ENCODE measurements around the gene STPG3.

Gene STPG3

GRCh38 chr9:137273095-137273490, 22.0 kb downstream of the STPG3 start:
- H3K4me3 Mint-ChIP-seq: no peak overlapping the region
- no peak overlapping the region for H3K27ac Mint-ChIP-seq
- H3K9me3 Mint-ChIP-seq: no peaks in the 10 kb centered on the region
- H3K36me3 Mint-ChIP-seq (ENCODE audit: low read depth): peaks cover 20% of the 10 kb centered on the region
- H3K27me3 Mint-ChIP-seq: no peaks in the 10 kb centered on the region
- H3K4me1 Mint-ChIP-seq (ENCODE audit: low read depth): peaks cover 20% of the 10 kb centered on the region

- H3K9me3 Mint-ChIP-seq: no peaks in the 10 kb centered on the region
- H3K4me3 Mint-ChIP-seq: no peak overlapping the region
- H3K36me3 Mint-ChIP-seq (ENCODE audit: low read depth): peaks cover 16% of the 10 kb centered on the region
- H3K27ac Mint-ChIP-seq: no peak overlapping the region
- no peaks in the 10 kb centered on the region for H3K27me3 Mint-ChIP-seq
- peaks cover 17% of the 10 kb centered on the region for H3K4me1 Mint-ChIP-seq (ENCODE audit: low read depth)
Measured at GRCh38 chr9:137273611-137274320, 22.7 kb downstream of the STPG3 start.

- Mint-ChIP-seq H3K4me3 (peak overlapping the region; percentile 1), H3K36me3 (ENCODE audit: low read depth) (peaks cover 11% of the 10 kb centered on the region), H3K9me3 (no peaks in the 10 kb centered on the region), H3K4me1 (ENCODE audit: low read depth) (peaks cover 16% of the 10 kb centered on the region), H3K27me3 (no peaks in the 10 kb centered on the region), H3K27ac (no peak overlapping the region)
Measured at GRCh38 chr9:137275203-137275587, 24.1 kb downstream of the STPG3 start.

- no peaks in the 10 kb centered on the region for H3K9me3 Mint-ChIP-seq
- peaks cover 11% of the 10 kb centered on the region for H3K36me3 Mint-ChIP-seq (ENCODE audit: low read depth)
- H3K27ac Mint-ChIP-seq: no peak overlapping the region
- peaks cover 16% of the 10 kb centered on the region for H3K4me1 Mint-ChIP-seq (ENCODE audit: low read depth)
- H3K27me3 Mint-ChIP-seq: no peaks in the 10 kb centered on the region
- H3K4me3 Mint-ChIP-seq: peak overlapping the region; percentile 1
Measured at GRCh38 chr9:137275588-137276472, 24.7 kb downstream of the STPG3 start.

GRCh38 chr9:137276473-137277328, 25.6 kb downstream of the STPG3 start:
- Mint-ChIP-seq H3K4me3 (peak overlapping the region; percentile 75), H3K9me3 (no peaks in the 10 kb centered on the region), H3K4me1 (ENCODE audit: low read depth) (peaks cover 8% of the 10 kb centered on the region), H3K27ac (peak overlapping the region; percentile 63), H3K36me3 (ENCODE audit: low read depth) (peaks cover 4% of the 10 kb centered on the region), H3K27me3 (no peaks in the 10 kb centered on the region)

- Mint-ChIP-seq H3K27me3 (no peaks in the 10 kb centered on the region), H3K27ac (peak within 1 kb of the TSS; percentile 63), H3K36me3 (ENCODE audit: low read depth) (peaks cover 4% of the 10 kb centered on the region), H3K9me3 (no peaks in the 10 kb centered on the region), H3K4me3 (peak within 1 kb of the TSS; percentile 82), H3K4me1 (ENCODE audit: low read depth) (peaks cover 10% of the 10 kb centered on the region)
Measured at GRCh38 chr9:137277329-137278041, 26.4 kb downstream of the STPG3 start, which contains the start of gene TOR4A. Gene TOR4A (plus strand): TSS chr9:137277726. CDS start chr9:137278690, 964 bp downstream.

GRCh38 chr9:137278061-137278701, 27.1 kb downstream of the STPG3 start:
- Mint-ChIP-seq H3K36me3 (ENCODE audit: low read depth) (peaks cover 4% of the 10 kb centered on the region), H3K27ac (peak overlapping the region; percentile 58), H3K27me3 (no peaks in the 10 kb centered on the region), H3K9me3 (no peaks in the 10 kb centered on the region), H3K4me3 (peak overlapping the region; percentile 82), H3K4me1 (ENCODE audit: low read depth) (peaks cover 12% of the 10 kb centered on the region)

GRCh38 chr9:137278721-137279711, 27.9 kb downstream of the STPG3 start:
- Mint-ChIP-seq H3K9me3 (no peaks in the 10 kb centered on the region), H3K4me1 (ENCODE audit: low read depth) (peaks cover 12% of the 10 kb centered on the region), H3K36me3 (ENCODE audit: low read depth) (peaks cover 4% of the 10 kb centered on the region), H3K27ac (no peak overlapping the region), H3K4me3 (no peak overlapping the region), H3K27me3 (no peaks in the 10 kb centered on the region)

GRCh38 chr9:137279741-137280473, 28.8 kb downstream of the STPG3 start:
- no peak overlapping the region for H3K27ac Mint-ChIP-seq
- no peaks in the 10 kb centered on the region for H3K27me3 Mint-ChIP-seq
- H3K4me3 Mint-ChIP-seq: no peak overlapping the region
- peaks cover 4% of the 10 kb centered on the region for H3K36me3 Mint-ChIP-seq (ENCODE audit: low read depth)
- no peaks in the 10 kb centered on the region for H3K9me3 Mint-ChIP-seq
- H3K4me1 Mint-ChIP-seq (ENCODE audit: low read depth): peaks cover 8% of the 10 kb centered on the region

- no peaks in the 10 kb centered on the region for H3K27me3 Mint-ChIP-seq
- H3K9me3 Mint-ChIP-seq: no peaks in the 10 kb centered on the region
- H3K4me3 Mint-ChIP-seq: no peak overlapping the region
- H3K27ac Mint-ChIP-seq: no peak overlapping the region
- H3K36me3 Mint-ChIP-seq (ENCODE audit: low read depth): peaks cover 4% of the 10 kb centered on the region
- peaks cover 8% of the 10 kb centered on the region for H3K4me1 Mint-ChIP-seq (ENCODE audit: low read depth)
Measured at GRCh38 chr9:137280474-137281344, 29.6 kb downstream of the STPG3 start.

GRCh38 chr9:137281345-137282116, 30.4 kb downstream of the STPG3 start:
- Mint-ChIP-seq H3K4me3 (no peak overlapping the region), H3K27ac (no peak overlapping the region), H3K36me3 (ENCODE audit: low read depth) (peaks cover 4% of the 10 kb centered on the region), H3K4me1 (ENCODE audit: low read depth) (peaks cover 8% of the 10 kb centered on the region), H3K9me3 (no peaks in the 10 kb centered on the region), H3K27me3 (no peaks in the 10 kb centered on the region)

Data from stimulated activated naive CD8-positive, alpha-beta T cell treated with anti-CD3 and anti-CD28 coated beads, Interleukin-15, Interleukin-2, amounts not matched to agents 100 ng/mL and 50 ng/mL, for 24 hours (primary cell).